ENCODE results near the gene RNU4-1. TPM values are rescaled to one million over a fixed set of nuclear protein-coding genes. Genes with fewer than 3 reads are reported as not detected.

The RNU4-1 gene
- total and polyA plus RNA-seq, 8 donors: under 0.01 TPM; not detected in 4

DNA sequence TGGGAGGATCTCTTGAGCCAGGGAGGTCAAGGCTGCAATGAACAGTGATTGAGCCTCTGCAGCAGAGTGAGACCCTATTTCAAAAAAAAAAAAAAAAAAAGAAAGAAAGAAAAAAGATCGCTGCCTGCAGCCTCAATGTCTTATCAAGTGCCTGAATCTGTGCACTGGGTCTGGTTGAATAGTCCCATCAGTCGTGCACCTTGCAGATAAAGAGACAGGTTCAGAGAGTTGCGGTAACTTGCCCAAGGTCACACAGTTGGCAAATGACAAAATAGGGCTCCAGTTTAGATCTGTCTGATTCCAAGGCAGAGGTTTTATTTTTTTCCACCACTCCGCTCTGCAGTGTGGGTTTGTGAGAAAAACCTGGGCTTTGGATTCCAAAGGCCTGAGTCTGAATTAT lies 35.2 kb upstream of the RNU4-1 start:
- Histone ChIP-seq H3K27me3 (no peaks in the 10 kb centered on the region), H3K9me3 (no peaks in the 10 kb centered on the region), H3K27ac (no peak overlapping the region), H3K4me3 (no peak overlapping the region), H3K4me1 (peaks cover 13 to 28% (median 19%) of the 10 kb centered on the region in 4 donors), H3K36me3 (no peaks in the 10 kb centered on the region)
- intact Hi-C loops (cut with DNase I; ENCODE audit: low total_unique reads): no loop called here
- DNase-seq: no peak
- WGBS, 5 donors: 74 to 83% (median 82%) methylated on average over 4 of the region's 4 CpGs
- no peak for TF ChIP-seq POLR2A (IDR thresholded peaks at IDR 0.05)
- TF ChIP-seq POLR2AphosphoS5 (IDR thresholded peaks at IDR 0.05): no peak
- TF ChIP-seq, protein P1, sequence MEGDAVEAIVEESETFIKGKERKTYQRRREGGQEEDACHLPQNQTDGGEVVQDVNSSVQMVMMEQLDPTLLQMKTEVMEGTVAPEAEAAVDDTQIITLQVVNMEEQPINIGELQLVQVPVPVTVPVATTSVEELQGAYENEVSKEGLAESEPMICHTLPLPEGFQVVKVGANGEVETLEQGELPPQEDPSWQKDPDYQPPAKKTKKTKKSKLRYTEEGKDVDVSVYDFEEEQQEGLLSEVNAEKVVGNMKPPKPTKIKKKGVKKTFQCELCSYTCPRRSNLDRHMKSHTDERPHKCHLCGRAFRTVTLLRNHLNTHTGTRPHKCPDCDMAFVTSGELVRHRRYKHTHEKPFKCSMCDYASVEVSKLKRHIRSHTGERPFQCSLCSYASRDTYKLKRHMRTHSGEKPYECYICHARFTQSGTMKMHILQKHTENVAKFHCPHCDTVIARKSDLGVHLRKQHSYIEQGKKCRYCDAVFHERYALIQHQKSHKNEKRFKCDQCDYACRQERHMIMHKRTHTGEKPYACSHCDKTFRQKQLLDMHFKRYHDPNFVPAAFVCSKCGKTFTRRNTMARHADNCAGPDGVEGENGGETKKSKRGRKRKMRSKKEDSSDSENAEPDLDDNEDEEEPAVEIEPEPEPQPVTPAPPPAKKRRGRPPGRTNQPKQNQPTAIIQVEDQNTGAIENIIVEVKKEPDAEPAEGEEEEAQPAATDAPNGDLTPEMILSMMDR (IDR thresholded peaks at IDR 0.05): no peak
- TF ChIP-seq EP300 (IDR thresholded peaks at IDR 0.05): no peak

DNA sequence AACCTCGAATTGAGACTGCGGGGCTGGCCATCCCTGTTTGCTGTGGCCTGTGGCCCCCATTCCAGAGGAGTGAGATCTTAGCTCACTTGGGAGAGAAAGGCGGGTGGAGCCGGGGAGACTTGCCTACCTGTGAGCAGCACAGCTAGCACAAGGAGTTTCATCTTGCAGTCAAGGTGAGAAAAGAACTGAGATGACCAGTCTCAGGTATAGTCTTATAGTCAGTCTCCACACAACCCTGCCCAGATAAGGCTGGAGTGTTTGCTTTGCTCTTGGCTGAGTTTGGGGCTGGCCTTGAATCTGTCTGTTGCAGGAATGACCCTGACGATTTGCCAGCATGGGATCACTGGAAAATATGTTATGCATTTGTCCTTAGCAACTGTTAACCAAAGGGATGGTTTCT lies 34.6 kb upstream of the RNU4-1 start, which contains the start of gene PLA2G1B:
PLA2G1B (minus strand) TSS at position 187 of the 400 bp plus-strand sequence; CDS start at position 161, 26 bp downstream.
- DNase-seq: peak; percentile 25 to 37
- H3K4me3 ChIP-seq: no peak within 1 kb of the TSS
- TF ChIP-seq, protein P1 (IDR thresholded peaks at IDR 0.05): no peak
- TF ChIP-seq POLR2A (IDR thresholded peaks at IDR 0.05) (no peak), EP300 (IDR thresholded peaks at IDR 0.05) (no peak), POLR2AphosphoS5 (IDR thresholded peaks at IDR 0.05) (no peak)
- no peaks in the 10 kb centered on the region for H3K9me3 ChIP-seq
- WGBS, 5 donors: 41 to 58% (median 47%) methylated on average over 5 of the region's 5 CpGs
- no peaks in the 10 kb centered on the region for H3K27me3 ChIP-seq
- peak within 1 kb of the TSS in 1 of 5 donors; percentile 46 for H3K27ac ChIP-seq
- no peaks in the 10 kb centered on the region for H3K36me3 ChIP-seq
- peaks cover 13 to 29% (median 19%) of the 10 kb centered on the region in 4 donors for H3K4me1 ChIP-seq
- intact Hi-C loops (cut with DNase I; ENCODE audit: low total_unique reads): no loop called here

DNA sequence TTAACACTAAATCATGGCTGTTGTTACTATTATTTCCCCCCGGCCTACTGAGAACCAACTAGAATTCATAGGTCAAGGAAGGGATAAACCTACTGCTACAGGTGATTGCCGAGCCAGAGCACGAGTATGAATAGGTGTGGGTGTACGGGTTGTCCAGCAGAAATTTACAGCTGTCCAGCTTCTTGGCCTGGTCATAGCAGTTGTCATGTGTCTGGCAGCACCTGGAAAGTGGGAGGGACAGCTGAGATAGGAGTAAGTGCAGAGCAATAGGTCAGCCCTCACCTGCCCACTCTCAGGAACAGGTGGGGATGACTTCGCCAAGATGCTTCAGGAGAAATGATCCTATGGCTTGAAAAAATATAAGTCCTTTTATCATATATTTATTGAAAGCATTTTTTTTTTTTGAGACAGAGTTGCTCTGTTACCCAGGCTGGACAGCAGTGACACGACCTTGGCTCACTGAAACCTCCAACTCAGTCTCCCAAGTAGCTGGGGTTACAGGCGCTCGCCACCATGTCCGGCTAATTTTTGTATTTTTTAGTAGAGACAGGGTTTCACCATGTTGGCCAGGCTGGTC lies 31.9 kb upstream of the RNU4-1 start:
- H3K36me3 ChIP-seq: no peaks in the 10 kb centered on the region
- WGBS, 5 donors: 30 to 56% (median 43%) methylated on average over 9 of the region's 9 CpGs
- DNase-seq: peak in 1 of 2 donors; percentile 76
- H3K27me3 ChIP-seq: no peaks in the 10 kb centered on the region
- peaks cover 25 to 47% (median 33%) of the 10 kb centered on the region in 4 donors for H3K4me1 ChIP-seq
- H3K9me3 ChIP-seq: no peaks in the 10 kb centered on the region
- TF ChIP-seq POLR2A (IDR thresholded peaks at IDR 0.05): no peak
- TF ChIP-seq, protein P1 (IDR thresholded peaks at IDR 0.05): no peak
- no peak for TF ChIP-seq EP300 (IDR thresholded peaks at IDR 0.05)
- TF ChIP-seq POLR2AphosphoS5 (IDR thresholded peaks at IDR 0.05): no peak
- peak overlapping the region in 1 of 4 donors; percentile 73 for H3K4me3 ChIP-seq
- peak overlapping the region; percentile 0 to 60 (median 13) for H3K27ac ChIP-seq
- intact Hi-C loops (cut with DNase I; ENCODE audit: low total_unique reads): no loop called here

DNA sequence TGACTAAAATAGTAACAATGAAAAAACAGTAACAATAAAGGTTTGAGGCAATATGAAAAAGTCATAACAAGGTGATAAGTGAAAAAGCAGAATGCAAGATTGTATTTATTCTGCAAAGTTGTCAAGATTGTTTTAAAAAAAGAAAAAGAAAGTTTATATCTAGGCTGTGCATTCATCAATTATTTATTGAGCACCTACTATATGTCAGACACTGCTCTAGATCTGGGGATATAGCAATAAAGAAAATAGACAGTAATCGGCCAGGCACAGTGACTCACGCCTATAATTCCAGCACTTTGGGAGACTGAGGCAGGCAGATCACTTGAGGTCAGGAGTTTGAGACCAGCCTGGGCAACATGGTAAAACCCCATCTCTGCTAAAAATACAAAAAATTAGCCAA lies 30.7 kb upstream of the RNU4-1 start:
- WGBS, 5 donors: 86 to 93% (median 92%) methylated on average over 2 of the region's 2 CpGs
- Histone ChIP-seq H3K4me3 (no peak overlapping the region), H3K36me3 (no peaks in the 10 kb centered on the region), H3K27me3 (no peaks in the 10 kb centered on the region), H3K9me3 (no peaks in the 10 kb centered on the region), H3K27ac (peak overlapping the region in 1 of 5 donors; percentile 86), H3K4me1 (peaks cover 25 to 47% (median 34%) of the 10 kb centered on the region in 4 donors)
- no peak for DNase-seq
- intact Hi-C loops (cut with DNase I; ENCODE audit: low total_unique reads): no loop called here
- TF ChIP-seq POLR2AphosphoS5 (IDR thresholded peaks at IDR 0.05) (no peak), POLR2A (IDR thresholded peaks at IDR 0.05) (no peak), EP300 (IDR thresholded peaks at IDR 0.05) (no peak)
- TF ChIP-seq, protein P1 (IDR thresholded peaks at IDR 0.05): no peak
